PC-3 (cell line): Measurements from ENCODE around the gene DCP2.

Experiments used
- CTCF ChIP-seq: fragments of 300-600 bp; sonication (generic); conservative IDR thresholded peaks from 2 replicates; pipeline ENCODE4 v1.5.1; 2017; ENCODE audit warnings: antibody characterized with exemption, low read depth, mild to moderate bottlenecking, low read length
- EZH2 ChIP-seq: fragments of 300-600 bp; sonication (generic); IDR thresholded peaks from one replicate; pipeline ENCODE4 v1.6.1; 2017; ENCODE audit warnings: antibody characterized with exemption, mild to moderate bottlenecking, low read length; ENCODE audit not compliant: unreplicated experiment
- EZH2phosphoT487 ChIP-seq: fragments of 300-600 bp; sonication (generic); IDR thresholded peaks from 2 replicates; pipeline ENCODE4 v1.6.1; 2018; ENCODE audit warnings: mild to moderate bottlenecking, antibody characterized with exemption, low read length, borderline replicate concordance

- TF ChIP-seq CTCF (no peak), EZH2 (no peak), EZH2phosphoT487 (no peak)
Observed at GRCh38 chr5:113052041-113052795, 75.6 kb downstream of the DCP2 start.
